ENCODE measurements around the gene ATG2B.

The ATG2B gene

GRCh38 chr14:96231526-96232130 lies 131.5 kb downstream of the ATG2B start:
- in situ Hi-C loops (cut with HindIII; ENCODE audit: low sequenced_read_pairs) = no loop called here

GRCh38 chr14:96231056-96231455 lies 132.1 kb downstream of the ATG2B start:
- in situ Hi-C loops (cut with HindIII; ENCODE audit: low sequenced_read_pairs) = no loop called here

GRCh38 chr14:96229315-96229714 lies 133.8 kb downstream of the ATG2B start:
- in situ Hi-C loops (cut with HindIII; ENCODE audit: low sequenced_read_pairs) = loop anchor here (10.0 kb wide), 1 partner anchor 85 kb away; no protein-coding TSS in a partner anchor

All from DLD1 (cell line).